Body of pancreas (tissue), 4 donors: ENCODE data around the gene HTRA3.

ENCODE experiments used
- CTCF ChIP-seq, 7 experiments: fragments of 450-650 bp in 4 of 7; fragments of 200-600 bp in 3 of 7; sonication (generic) in 3 of 7; IDR thresholded peaks; one replicate each; pipeline ENCODE4 v1.5.1; 2016 to 2019; ENCODE audit warnings: antibody characterized with exemption in 7 of 7
- POLR2A ChIP-seq, 3 donors: fragments of 450-650 bp; IDR thresholded peaks; one replicate each; pipeline ENCODE4 v1.6.1; 2016; ENCODE audit warnings: antibody characterized with exemption in 3 of 3, mild to moderate bottlenecking in 2 of 3

- no peak for TF ChIP-seq CTCF (IDR thresholded peaks at IDR 0.05)
- TF ChIP-seq POLR2A (IDR thresholded peaks at IDR 0.05), result no peak
These were observed 22.3 kb downstream of the HTRA3 start for GRCh38 chr4:8291701-8292477.
